HepG2 (cell line): ENCODE measurements around the gene PNN. TPM values are rescaled to one million over a fixed set of nuclear protein-coding genes. Genes with fewer than 3 reads are reported as not detected.

Source experiments
- CBX5 ChIP-seq: sonication (generic); formaldehyde crosslinking; IDR thresholded peaks from 2 replicates; pipeline ENCODE4 v1.4.0; 2020; ENCODE audit warnings: missing genetic modification reagents, borderline replicate concordance
- HNF4G ChIP-seq, 2 experiments: sonication (generic) in 1 of 2; formaldehyde crosslinking in 1 of 2; IDR thresholded peaks; 2 replicates each; pipeline versions ENCODE4 v1.4.0 to v1.6.1; 2011 to 2020; ENCODE audit warnings: borderline replicate concordance in 2 of 2, low read depth in 2 of 2, mild to moderate bottlenecking in 2 of 2, low read length in 1 of 2, missing genetic modification reagents in 1 of 2, moderate library complexity in 1 of 2
- ISX ChIP-seq: sonication (generic); formaldehyde crosslinking; conservative IDR thresholded peaks from 2 replicates; pipeline ENCODE4 v1.5.0; 2020; ENCODE audit warnings: missing genetic modification reagents
- MAF1 ChIP-seq: sonication (generic); formaldehyde crosslinking; IDR thresholded peaks from 2 replicates; pipeline ENCODE4 v1.5.0; 2020; ENCODE audit warnings: missing genetic modification reagents, borderline replicate concordance
- NFIC ChIP-seq: IDR thresholded peaks from 2 replicates; pipeline ENCODE4 v1.6.1; 2012; ENCODE audit warnings: mild to moderate bottlenecking, low read length, inconsistent platforms
- RAD21 ChIP-seq: fragments of 450-650 bp; formaldehyde crosslinking; IDR thresholded peaks from 2 replicates; pipeline ENCODE4 v1.5.0; 2020; ENCODE audit warnings: mild to moderate bottlenecking
- ZBED4 ChIP-seq: sonication (generic); formaldehyde crosslinking; IDR thresholded peaks from 2 replicates; pipeline ENCODE4 v1.4.0; 2020; ENCODE audit warnings: missing genetic modification reagents, borderline replicate concordance
- ZFP91 ChIP-seq: sonication (generic); formaldehyde crosslinking; IDR thresholded peaks from 2 replicates; pipeline ENCODE4 v1.9.0; 2022; ENCODE audit warnings: missing genetic modification reagents, mild to moderate bottlenecking, borderline replicate concordance
- ZNF30 ChIP-seq: sonication (generic); formaldehyde crosslinking; IDR thresholded peaks from 2 replicates; pipeline ENCODE4 v1.5.0; 2020; ENCODE audit warnings: mild to moderate bottlenecking, missing genetic modification reagents
- ZNF354B ChIP-seq: sonication (generic); formaldehyde crosslinking; IDR thresholded peaks from 2 replicates; pipeline ENCODE4 v1.8.0; 2022; ENCODE audit warnings: mild to moderate bottlenecking, missing genetic modification reagents
- ZNF816 ChIP-seq: sonication (generic); formaldehyde crosslinking; IDR thresholded peaks from 2 replicates; pipeline ENCODE4 v1.8.0; 2022; ENCODE audit warnings: missing genetic modification reagents, mild to moderate bottlenecking, borderline replicate concordance
- polyA plus RNA-seq, 8 experiments: library from polyadenylated mRNA; depleted of rRNA in 3 of 8; stranded (reverse) in 7 of 8; unstranded in 1 of 8; fragments of >200 nt; fragmentation: Illumina TruSeq in 4 of 8; extraction: Trizol in 4 of 8; gene quantifications; 2 replicates each; pipeline versions ENCODE4 v1.2.1 to v1.2.3, GENCODE V29; 2011 to 2016; ENCODE audit warnings: low read depth in 4 of 8, missing spikeins in 1 of 8, mixed read lengths in 1 of 8; ENCODE audit not compliant: insufficient read depth in 1 of 8
- total RNA-seq, 5 experiments: library from RNA; depleted of rRNA; stranded (reverse); fragments of >200 nt; fragmentation: Illumina TruSeq; extraction: Trizol; gene quantifications; 2 replicates each; pipeline ENCODE4 v1.2.3, GENCODE V29; 2016; ENCODE audit warnings: low read depth in 1 of 5
- TF ChIP-seq, protein P1 (sequence below): IDR thresholded peaks from 2 replicates; pipeline ENCODE4 v1.6.1; 2016; ENCODE audit warnings: missing compliant biosample characterization, missing genetic modification reagents, borderline replicate concordance
- TF ChIP-seq, protein P2 (sequence below): sonication (generic); formaldehyde crosslinking; IDR thresholded peaks from 2 replicates; pipeline ENCODE4 v1.8.0; 2022; ENCODE audit warnings: missing genetic modification reagents, mild to moderate bottlenecking, moderate library complexity, borderline replicate concordance
- TF ChIP-seq, protein P3 (sequence below): sonication (generic); formaldehyde crosslinking; IDR thresholded peaks from 2 replicates; pipeline ENCODE4 v1.5.0; 2020; ENCODE audit warnings: mild to moderate bottlenecking, low read depth, missing genetic modification reagents, borderline replicate concordance

The PNN gene
- total and polyA plus RNA-seq, 2 of the 13 experiments (the other 11 are each of a cell fraction or from before 2014, with no cell fraction given): 58.0 to 214 TPM

- TF ChIP-seq ZBED4 (no peak), ZFP91 (no peak), ISX (CRISPR knock-in tag) (no peak), MAF1 (CRISPR knock-in tag) (0 out of 2 replicates have a peak, but pooled peaks have one; percentile 22), CBX5 (CRISPR knock-in tag) (no peak), RAD21 (CRISPR knock-in tag) (0 out of 2 replicates have a peak, but pooled peaks have one; percentile 31), ZNF816 (CRISPR knock-in tag) (no peak), NFIC (no peak), HNF4G (IDR thresholded peaks at IDR 0.05; ENCODE audit: borderline replicate concordance, low read depth, low read length) (no peak), HNF4G (CRISPR knock-in tag; IDR thresholded peaks at IDR 0.05; ENCODE audit: borderline replicate concordance, low read depth) (no peak), ZNF30 (CRISPR knock-in tag) (no peak), ZNF354B (CRISPR knock-in tag) (0 out of 2 replicates have a peak, but pooled peaks have one; percentile 34)
- TF ChIP-seq, protein P1, sequence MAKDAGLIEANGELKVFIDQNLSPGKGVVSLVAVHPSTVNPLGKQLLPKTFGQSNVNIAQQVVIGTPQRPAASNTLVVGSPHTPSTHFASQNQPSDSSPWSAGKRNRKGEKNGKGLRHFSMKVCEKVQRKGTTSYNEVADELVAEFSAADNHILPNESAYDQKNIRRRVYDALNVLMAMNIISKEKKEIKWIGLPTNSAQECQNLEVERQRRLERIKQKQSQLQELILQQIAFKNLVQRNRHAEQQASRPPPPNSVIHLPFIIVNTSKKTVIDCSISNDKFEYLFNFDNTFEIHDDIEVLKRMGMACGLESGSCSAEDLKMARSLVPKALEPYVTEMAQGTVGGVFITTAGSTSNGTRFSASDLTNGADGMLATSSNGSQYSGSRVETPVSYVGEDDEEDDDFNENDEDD (CRISPR knock-in tag): no peak
- TF ChIP-seq, protein P2, sequence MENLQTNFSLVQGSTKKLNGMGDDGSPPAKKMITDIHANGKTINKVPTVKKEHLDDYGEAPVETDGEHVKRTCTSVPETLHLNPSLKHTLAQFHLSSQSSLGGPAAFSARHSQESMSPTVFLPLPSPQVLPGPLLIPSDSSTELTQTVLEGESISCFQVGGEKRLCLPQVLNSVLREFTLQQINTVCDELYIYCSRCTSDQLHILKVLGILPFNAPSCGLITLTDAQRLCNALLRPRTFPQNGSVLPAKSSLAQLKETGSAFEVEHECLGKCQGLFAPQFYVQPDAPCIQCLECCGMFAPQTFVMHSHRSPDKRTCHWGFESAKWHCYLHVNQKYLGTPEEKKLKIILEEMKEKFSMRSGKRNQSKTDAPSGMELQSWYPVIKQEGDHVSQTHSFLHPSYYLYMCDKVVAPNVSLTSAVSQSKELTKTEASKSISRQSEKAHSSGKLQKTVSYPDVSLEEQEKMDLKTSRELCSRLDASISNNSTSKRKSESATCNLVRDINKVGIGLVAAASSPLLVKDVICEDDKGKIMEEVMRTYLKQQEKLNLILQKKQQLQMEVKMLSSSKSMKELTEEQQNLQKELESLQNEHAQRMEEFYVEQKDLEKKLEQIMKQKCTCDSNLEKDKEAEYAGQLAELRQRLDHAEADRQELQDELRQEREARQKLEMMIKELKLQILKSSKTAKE: no peak
- TF ChIP-seq, protein P3, sequence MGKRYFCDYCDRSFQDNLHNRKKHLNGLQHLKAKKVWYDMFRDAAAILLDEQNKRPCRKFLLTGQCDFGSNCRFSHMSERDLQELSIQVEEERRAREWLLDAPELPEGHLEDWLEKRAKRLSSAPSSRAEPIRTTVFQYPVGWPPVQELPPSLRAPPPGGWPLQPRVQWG: no peak
Measured at GRCh38 chr14:39181026-39181692, 6.1 kb downstream of the PNN start (continued).
